Retinal pigment epithelial cell (primary cell): ENCODE measurements around the gene CCDC78.

Experiments used
- DNase-seq: peaks from one replicate; pipeline ENCODE4 v3.0.0-alpha.2; 2010; ENCODE audit warnings: low read depth
- H3K4me3 ChIP-seq: 2 replicates; pipeline ENCODE4 v1.5.1; 2011; ENCODE audit warnings: mild to moderate bottlenecking, low read length, control low read depth, moderate library complexity
- CTCF ChIP-seq: conservative IDR thresholded peaks from 2 replicates; pipeline ENCODE4 v1.5.1; 2011; ENCODE audit warnings: low read depth, low read length, control low read depth, inconsistent platforms

CCDC78 gene

GRCh38 chr16:764848-765487 is 38.7 kb upstream of the CCDC78 start:
- no peak for DNase-seq
- no peak overlapping the region for H3K4me3 ChIP-seq
- TF ChIP-seq CTCF = no peak

- TF ChIP-seq CTCF = no peak
- DNase-seq = no peak
- no peak overlapping the region for H3K4me3 ChIP-seq
Observed at GRCh38 chr16:764184-764750, 38.0 kb upstream of the CCDC78 start.

GRCh38 chr16:763369-764183 is 37.3 kb upstream of the CCDC78 start:
- no peak for TF ChIP-seq CTCF
- no peak overlapping the region for H3K4me3 ChIP-seq
- DNase-seq = no peak

- TF ChIP-seq CTCF = no peak
- H3K4me3 ChIP-seq = no peak overlapping the region
- no peak for DNase-seq
Observed at GRCh38 chr16:762595-763268, 36.5 kb upstream of the CCDC78 start.

GRCh38 chr16:761625-762513 is 35.6 kb upstream of the CCDC78 start:
- H3K4me3 ChIP-seq = no peak overlapping the region
- no peak for DNase-seq
- no peak for TF ChIP-seq CTCF

GRCh38 chr16:760545-761343 is 34.5 kb upstream of the CCDC78 start, which contains the start of gene MSLN:
TSS of gene MSLN (plus strand) at chr16:760734. CDS start at chr16:762681, 1,947 bp downstream.
- no peak within 1 kb of the TSS for H3K4me3 ChIP-seq
- TF ChIP-seq CTCF = no peak
- DNase-seq = no peak
